ENCODE results near the gene ANKIB1. TPM values are rescaled to one million over a fixed set of nuclear protein-coding genes. Genes with fewer than 3 reads are reported as not detected.

Gene ANKIB1
- polyA plus RNA-seq, 1 donor (not counting 4 experiments of a cell fraction or from before 2014, with no cell fraction given) = 37.0 TPM

DNA sequence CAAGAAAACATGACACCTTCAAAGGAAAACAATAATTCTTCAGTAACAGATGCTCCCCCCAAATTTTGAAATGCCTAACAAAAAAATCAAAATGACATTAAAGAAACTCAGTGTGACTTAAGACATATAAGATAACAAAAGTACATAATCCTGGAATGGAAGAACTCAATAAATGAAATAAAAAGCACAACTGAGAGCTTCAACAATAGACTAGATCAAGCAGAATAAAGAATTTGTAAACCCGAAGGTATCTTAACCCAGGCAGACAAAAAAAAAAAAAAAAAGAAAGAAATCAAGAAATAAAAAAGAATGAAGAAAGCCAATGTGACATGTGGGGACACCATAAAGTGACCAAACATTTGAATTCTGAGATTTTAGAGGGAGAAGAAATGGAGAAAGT is 39.1 kb upstream of the ANKIB1 start:
- H3K9ac ChIP-seq (ENCODE audit: control insufficient read depth, extremely low read depth, insufficient read depth, low read length) = no peak overlapping the region
- H3K4me1 ChIP-seq (ENCODE audit: control insufficient read depth, extremely low read depth, insufficient read depth, low read length) = no peaks in the 10 kb centered on the region
- no peak overlapping the region for H3K27ac ChIP-seq (ENCODE audit: control insufficient read depth, insufficient read depth, low read length)
- H4K20me1 ChIP-seq (ENCODE audit: control insufficient read depth, extremely low read depth, insufficient read depth, low read length) = no peaks in the 10 kb centered on the region
- no peaks in the 10 kb centered on the region for H3K27me3 ChIP-seq (ENCODE audit: control insufficient read depth, extremely low read depth, insufficient read depth, low read length)
- no peak overlapping the region for H2AFZ ChIP-seq (ENCODE audit: control insufficient read depth, low read length)
- TF ChIP-seq EZH2 (IDR thresholded peaks at IDR 0.05; ENCODE audit: low read length) = no peak
- dilution Hi-C loops (cut with MboI; ENCODE audit: extremely low pct_ligation_motif_present, low sequenced_read_pairs) = no loop called here
- no peak for FAIRE-seq
- no peak for DNase-seq (ENCODE audit: low read depth, low spot score)
- no peaks in the 10 kb centered on the region for H3K9me3 ChIP-seq (ENCODE audit: control insufficient read depth, low read depth, low read length)
- no peak overlapping the region for H3K4me3 ChIP-seq (ENCODE audit: control insufficient read depth in 2 of 3, extremely low read depth in 1 of 3, insufficient read depth in 2 of 3, low read depth in 1 of 3, low read length in 3 of 3)
- H3K79me2 ChIP-seq (ENCODE audit: control insufficient read depth, insufficient read depth, low read length) = no peaks in the 10 kb centered on the region
- H3K4me2 ChIP-seq (ENCODE audit: control insufficient read depth, extremely low read depth, insufficient read depth, low read depth, low read length) = no peak overlapping the region
- peaks cover 2% of the 10 kb centered on the region for H3K9me1 ChIP-seq (ENCODE audit: control insufficient read depth, extremely low read depth, insufficient read depth, low read length)
- peaks cover 5 to 13% of the 10 kb centered on the region in 2 experiments for H3K36me3 ChIP-seq (ENCODE audit: control insufficient read depth in 2 of 2, extremely low read depth in 1 of 2, insufficient read depth in 2 of 2, low read length in 2 of 2)

GRCh38 chr7:92221766-92222165 is 24.0 kb upstream of the ANKIB1 start:
- H3K4me2 ChIP-seq (ENCODE audit: control insufficient read depth, extremely low read depth, insufficient read depth, low read depth, low read length) = no peak overlapping the region
- no peak overlapping the region for H2AFZ ChIP-seq (ENCODE audit: control insufficient read depth, low read length)
- H3K9ac ChIP-seq (ENCODE audit: control insufficient read depth, extremely low read depth, insufficient read depth, low read length) = no peak overlapping the region
- no peak overlapping the region for H3K4me3 ChIP-seq (ENCODE audit: control insufficient read depth in 2 of 3, extremely low read depth in 1 of 3, insufficient read depth in 2 of 3, low read depth in 1 of 3, low read length in 3 of 3)
- H3K79me2 ChIP-seq (ENCODE audit: control insufficient read depth, insufficient read depth, low read length) = no peaks in the 10 kb centered on the region
- FAIRE-seq (no peak), DNase-seq (ENCODE audit: low read depth, low spot score) (no peak)
- dilution Hi-C loops (cut with MboI; ENCODE audit: extremely low pct_ligation_motif_present, low sequenced_read_pairs) = no loop called here
- H4K20me1 ChIP-seq (ENCODE audit: control insufficient read depth, extremely low read depth, insufficient read depth, low read length) = no peaks in the 10 kb centered on the region
- peaks cover 5 to 7% of the 10 kb centered on the region in 2 experiments for H3K36me3 ChIP-seq (ENCODE audit: control insufficient read depth in 2 of 2, extremely low read depth in 1 of 2, insufficient read depth in 2 of 2, low read length in 2 of 2)
- TF ChIP-seq, protein P1, sequence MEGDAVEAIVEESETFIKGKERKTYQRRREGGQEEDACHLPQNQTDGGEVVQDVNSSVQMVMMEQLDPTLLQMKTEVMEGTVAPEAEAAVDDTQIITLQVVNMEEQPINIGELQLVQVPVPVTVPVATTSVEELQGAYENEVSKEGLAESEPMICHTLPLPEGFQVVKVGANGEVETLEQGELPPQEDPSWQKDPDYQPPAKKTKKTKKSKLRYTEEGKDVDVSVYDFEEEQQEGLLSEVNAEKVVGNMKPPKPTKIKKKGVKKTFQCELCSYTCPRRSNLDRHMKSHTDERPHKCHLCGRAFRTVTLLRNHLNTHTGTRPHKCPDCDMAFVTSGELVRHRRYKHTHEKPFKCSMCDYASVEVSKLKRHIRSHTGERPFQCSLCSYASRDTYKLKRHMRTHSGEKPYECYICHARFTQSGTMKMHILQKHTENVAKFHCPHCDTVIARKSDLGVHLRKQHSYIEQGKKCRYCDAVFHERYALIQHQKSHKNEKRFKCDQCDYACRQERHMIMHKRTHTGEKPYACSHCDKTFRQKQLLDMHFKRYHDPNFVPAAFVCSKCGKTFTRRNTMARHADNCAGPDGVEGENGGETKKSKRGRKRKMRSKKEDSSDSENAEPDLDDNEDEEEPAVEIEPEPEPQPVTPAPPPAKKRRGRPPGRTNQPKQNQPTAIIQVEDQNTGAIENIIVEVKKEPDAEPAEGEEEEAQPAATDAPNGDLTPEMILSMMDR (optimal IDR thresholded peaks at IDR 0.05 in 1 of 3, IDR thresholded peaks at IDR 0.05 in 1 of 3, conservative IDR thresholded peaks at IDR 0.05 in 1 of 3; ENCODE audit: extremely low read depth in 1 of 3, insufficient read depth in 2 of 3, low read length in 3 of 3) = no peak
- TF ChIP-seq EZH2 (IDR thresholded peaks at IDR 0.05; ENCODE audit: low read length) = no peak
- H3K9me3 ChIP-seq (ENCODE audit: control insufficient read depth, low read depth, low read length) = no peaks in the 10 kb centered on the region
- no peaks in the 10 kb centered on the region for H3K4me1 ChIP-seq (ENCODE audit: control insufficient read depth, extremely low read depth, insufficient read depth, low read length)
- H3K27me3 ChIP-seq (ENCODE audit: control insufficient read depth, extremely low read depth, insufficient read depth, low read length) = no peaks in the 10 kb centered on the region
- no peaks in the 10 kb centered on the region for H3K9me1 ChIP-seq (ENCODE audit: control insufficient read depth, extremely low read depth, insufficient read depth, low read length)
- no peak overlapping the region for H3K27ac ChIP-seq (ENCODE audit: control insufficient read depth, insufficient read depth, low read length)

- H3K4me3 ChIP-seq (ENCODE audit: control insufficient read depth in 2 of 3, extremely low read depth in 1 of 3, insufficient read depth in 2 of 3, low read depth in 1 of 3, low read length in 3 of 3) = no peak overlapping the region
- no peaks in the 10 kb centered on the region for H3K9me3 ChIP-seq (ENCODE audit: control insufficient read depth, low read depth, low read length)
- no peaks in the 10 kb centered on the region for H3K9me1 ChIP-seq (ENCODE audit: control insufficient read depth, extremely low read depth, insufficient read depth, low read length)
- no peak for DNase-seq (ENCODE audit: low read depth, low spot score)
- no peaks in the 10 kb centered on the region for H4K20me1 ChIP-seq (ENCODE audit: control insufficient read depth, extremely low read depth, insufficient read depth, low read length)
- dilution Hi-C loops (cut with MboI; ENCODE audit: extremely low pct_ligation_motif_present, low sequenced_read_pairs) = no loop called here
- FAIRE-seq = no peak
- H3K27ac ChIP-seq (ENCODE audit: control insufficient read depth, insufficient read depth, low read length) = no peak overlapping the region
- H3K4me2 ChIP-seq (ENCODE audit: control insufficient read depth, extremely low read depth, insufficient read depth, low read depth, low read length) = no peak overlapping the region
- no peaks in the 10 kb centered on the region for H3K27me3 ChIP-seq (ENCODE audit: control insufficient read depth, extremely low read depth, insufficient read depth, low read length)
- H3K79me2 ChIP-seq (ENCODE audit: control insufficient read depth, insufficient read depth, low read length) = no peaks in the 10 kb centered on the region
- peaks cover 10 to 12% of the 10 kb centered on the region in 2 experiments for H3K36me3 ChIP-seq (ENCODE audit: control insufficient read depth in 2 of 2, extremely low read depth in 1 of 2, insufficient read depth in 2 of 2, low read length in 2 of 2)
- H3K4me1 ChIP-seq (ENCODE audit: control insufficient read depth, extremely low read depth, insufficient read depth, low read length) = no peaks in the 10 kb centered on the region
- no peak overlapping the region for H3K9ac ChIP-seq (ENCODE audit: control insufficient read depth, extremely low read depth, insufficient read depth, low read length)
- TF ChIP-seq, protein P1 (optimal IDR thresholded peaks at IDR 0.05 in 1 of 3, IDR thresholded peaks at IDR 0.05 in 1 of 3, conservative IDR thresholded peaks at IDR 0.05 in 1 of 3; ENCODE audit: extremely low read depth in 1 of 3, insufficient read depth in 2 of 3, low read length in 3 of 3) = no peak
- no peak for TF ChIP-seq EZH2 (IDR thresholded peaks at IDR 0.05; ENCODE audit: low read length)
- H2AFZ ChIP-seq (ENCODE audit: control insufficient read depth, low read length) = no peak overlapping the region
Measured at GRCh38 chr7:92226981-92227380, 18.8 kb upstream of the ANKIB1 start.
